ENCODE measurements around the gene SSBP3. TPM values are rescaled to one million over a fixed set of nuclear protein-coding genes. Genes with fewer than 3 reads are reported as not detected.

SSBP3 gene
- total RNA-seq, 1 experiment from 2014 or later = 13.6 TPM

DNA sequence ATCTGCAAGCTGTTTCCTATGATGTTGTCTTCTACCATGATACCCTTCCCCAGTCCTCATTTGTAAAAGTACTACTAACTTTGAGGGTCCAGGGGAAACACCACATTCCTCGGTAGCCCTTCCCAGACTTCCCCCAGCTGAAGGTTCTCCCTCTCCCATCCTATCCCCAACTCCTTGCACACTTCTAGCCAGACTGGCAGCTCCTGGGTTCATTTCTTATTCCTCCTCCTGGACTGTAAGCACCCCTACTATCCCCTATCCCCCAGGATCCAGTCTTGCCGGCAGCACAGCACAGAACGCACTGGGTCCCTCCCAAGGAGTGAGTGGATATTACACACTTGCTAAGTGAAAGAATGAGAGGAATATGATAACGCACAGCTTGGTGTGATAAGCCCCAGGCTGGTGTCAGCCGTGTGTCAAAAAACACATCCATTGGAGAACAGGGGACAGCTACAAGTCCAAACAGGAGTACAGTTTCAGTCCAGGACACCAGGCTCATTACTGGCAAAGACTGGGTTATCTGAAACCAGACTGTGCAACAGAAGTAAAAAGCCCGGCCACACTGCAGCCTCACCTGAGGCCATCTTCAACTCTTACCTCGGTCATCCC, 100.2 kb downstream of the SSBP3 start:
- no peak for DNase-seq (ENCODE audit: low spot score)

DNA sequence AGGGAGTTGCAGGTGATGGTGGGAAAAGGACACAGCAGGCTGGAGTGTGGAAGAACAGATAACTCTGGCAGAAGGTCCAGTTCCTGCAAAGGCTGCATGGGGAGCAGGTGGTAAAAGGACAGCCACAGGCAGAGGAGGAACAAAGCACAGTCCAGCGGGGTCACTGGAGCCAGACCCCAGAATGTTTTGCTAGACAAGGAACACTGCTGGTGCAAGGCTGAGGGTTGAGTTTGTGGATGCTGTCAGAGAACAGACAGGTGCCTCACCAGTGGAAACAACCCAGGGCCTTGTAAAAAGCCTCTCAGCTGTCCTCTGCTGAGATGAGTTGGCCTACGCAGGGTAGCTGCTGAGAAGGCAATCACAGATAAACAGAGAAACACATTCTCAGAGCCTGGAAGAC, 101.7 kb downstream of the SSBP3 start:
- DNase-seq (ENCODE audit: low spot score) = no peak

DNA sequence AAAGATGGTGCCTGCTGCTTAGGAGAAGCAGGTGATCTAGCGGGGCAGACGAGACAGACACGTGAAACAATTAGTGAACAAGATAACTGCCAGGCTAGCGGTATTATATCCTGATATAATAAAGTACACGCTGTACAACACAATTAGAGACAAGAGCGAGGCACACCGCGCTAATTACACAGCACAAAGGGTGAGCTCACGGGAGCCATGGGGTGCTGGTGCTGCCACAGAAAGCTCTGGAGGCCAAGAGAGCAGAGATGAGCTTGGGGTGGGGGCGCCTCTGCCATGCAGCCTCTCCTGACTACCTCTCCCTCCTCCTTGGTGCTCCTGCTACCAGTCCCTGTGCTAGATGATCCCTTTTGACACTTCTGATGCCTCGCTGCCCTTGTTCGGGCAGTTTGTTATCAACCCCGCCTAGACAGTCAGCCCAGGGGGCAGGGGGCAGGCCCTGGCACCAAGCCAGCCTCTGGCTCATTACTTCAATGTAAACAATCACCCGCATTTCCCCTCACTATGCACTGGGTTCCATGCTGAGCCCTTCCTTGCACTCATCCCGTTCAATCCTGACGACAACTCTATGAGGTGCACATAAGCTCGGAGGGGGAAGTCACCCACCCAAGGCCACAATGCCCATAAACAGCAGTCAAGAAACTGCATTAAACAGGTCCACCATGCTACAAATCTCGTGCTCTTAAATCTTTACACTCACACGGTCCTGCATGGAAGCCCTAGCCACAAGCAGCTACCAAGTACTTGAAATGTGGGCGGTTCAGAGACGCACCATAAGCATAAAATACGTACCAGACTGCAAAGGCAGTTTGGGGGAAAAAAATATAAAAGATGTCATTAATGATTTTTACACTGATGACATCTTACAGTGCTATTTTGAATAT, 103.0 kb downstream of the SSBP3 start:
- DNase-seq (ENCODE audit: low spot score) = no peak

- DNase-seq (ENCODE audit: low spot score) = no peak
These were observed 103.6 kb downstream of the SSBP3 start for GRCh38 chr1:54302549-54302948.

GRCh38 chr1:54301497-54301896, 104.7 kb downstream of the SSBP3 start:
- no peak for DNase-seq (ENCODE audit: low spot score)

- no peak for DNase-seq (ENCODE audit: low spot score)
These were observed 105.8 kb downstream of the SSBP3 start for GRCh38 chr1:54300401-54300800.

- DNase-seq (ENCODE audit: low spot score) = no peak
These were observed 107.2 kb downstream of the SSBP3 start for GRCh38 chr1:54299037-54299436.

GRCh38 chr1:54298284-54299033, 107.7 kb downstream of the SSBP3 start:
- DNase-seq (ENCODE audit: low spot score) = no peak

- no peak for DNase-seq (ENCODE audit: low spot score)
These were observed 108.5 kb downstream of the SSBP3 start for GRCh38 chr1:54297596-54298283.

DNA sequence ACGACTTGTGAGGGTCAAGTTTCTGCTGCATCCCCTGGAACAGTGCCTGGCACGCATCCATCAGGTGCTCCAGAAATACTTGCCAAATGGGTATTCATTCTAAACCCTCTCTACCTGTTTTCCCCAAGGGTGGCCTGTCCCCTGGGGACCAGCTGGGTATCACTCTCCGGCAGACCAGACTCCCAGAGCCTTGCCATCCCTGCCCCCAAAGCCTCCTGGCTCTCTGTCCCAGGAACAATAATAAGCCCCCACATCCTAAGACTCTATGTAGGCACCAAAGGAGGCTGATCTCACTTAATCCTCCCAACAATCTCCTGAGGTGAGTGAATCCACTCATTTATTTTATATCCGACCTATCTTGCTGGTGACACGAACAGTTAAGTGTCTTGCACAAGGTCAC, 109.5 kb downstream of the SSBP3 start:
- DNase-seq (ENCODE audit: low spot score) = no peak

DNA sequence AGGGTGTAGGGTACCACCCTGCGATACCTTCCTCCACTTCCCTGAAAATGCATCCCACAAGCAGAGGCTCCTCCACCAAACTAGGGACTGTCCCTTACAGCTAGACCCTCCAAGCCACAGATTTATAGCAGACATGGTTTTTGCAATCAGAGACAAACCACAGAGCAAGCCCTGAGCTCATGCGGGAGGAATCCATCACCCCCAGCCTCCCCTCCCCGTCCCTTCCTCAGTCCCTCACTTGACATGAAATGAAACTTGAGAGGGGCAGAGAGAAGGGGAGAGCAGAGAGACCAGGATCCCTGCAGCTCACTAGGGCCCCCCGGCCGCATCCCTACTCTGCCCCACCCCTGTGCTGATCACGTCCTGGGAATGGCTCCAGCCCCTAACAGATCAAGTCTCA, 111.3 kb downstream of the SSBP3 start:
- no peak for DNase-seq (ENCODE audit: low spot score)

DNA sequence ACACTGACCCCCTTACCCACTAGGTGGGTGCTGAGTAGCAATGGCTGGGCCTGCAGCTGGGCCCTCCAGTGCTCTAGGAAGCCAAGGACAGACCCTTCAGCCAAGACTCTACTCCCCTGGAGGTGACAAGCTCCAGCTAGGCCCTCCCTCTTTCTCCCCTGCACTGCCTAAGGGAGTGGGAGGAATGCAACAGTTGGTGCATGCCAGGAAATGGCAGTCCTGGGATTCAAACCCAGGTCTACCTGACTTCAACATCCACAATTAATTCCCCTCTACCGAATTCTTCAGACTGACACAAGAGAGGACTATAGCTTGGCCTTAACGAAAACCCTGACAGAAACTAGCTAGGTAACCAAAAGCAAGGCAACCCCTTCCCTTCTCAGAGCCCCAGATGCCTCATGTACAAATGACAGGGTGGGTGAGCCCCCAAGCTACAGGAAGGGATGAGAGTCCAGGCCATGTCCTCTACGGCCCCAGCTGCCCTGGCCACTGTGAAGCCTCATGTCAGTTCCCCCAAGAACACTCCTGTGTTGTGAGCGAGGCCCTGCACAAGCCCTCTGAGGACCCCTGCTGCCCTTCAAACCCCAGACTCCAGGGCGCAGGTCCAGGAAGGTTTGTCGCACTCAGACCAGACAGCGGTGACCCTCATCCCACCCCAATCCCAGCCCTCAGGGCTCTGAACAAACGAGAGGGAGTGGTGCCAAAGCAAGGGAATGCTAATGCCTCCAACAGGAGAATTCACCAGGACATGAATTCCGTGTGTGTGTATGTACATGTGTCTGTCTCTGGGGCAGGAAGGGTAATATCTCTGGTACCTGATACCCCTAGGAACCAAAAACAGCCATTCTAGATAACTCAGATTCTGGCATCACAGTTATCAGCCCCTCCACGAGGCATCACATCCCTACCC, 113.9 kb downstream of the SSBP3 start:
- DNase-seq (ENCODE audit: low spot score) = no peak

DNA sequence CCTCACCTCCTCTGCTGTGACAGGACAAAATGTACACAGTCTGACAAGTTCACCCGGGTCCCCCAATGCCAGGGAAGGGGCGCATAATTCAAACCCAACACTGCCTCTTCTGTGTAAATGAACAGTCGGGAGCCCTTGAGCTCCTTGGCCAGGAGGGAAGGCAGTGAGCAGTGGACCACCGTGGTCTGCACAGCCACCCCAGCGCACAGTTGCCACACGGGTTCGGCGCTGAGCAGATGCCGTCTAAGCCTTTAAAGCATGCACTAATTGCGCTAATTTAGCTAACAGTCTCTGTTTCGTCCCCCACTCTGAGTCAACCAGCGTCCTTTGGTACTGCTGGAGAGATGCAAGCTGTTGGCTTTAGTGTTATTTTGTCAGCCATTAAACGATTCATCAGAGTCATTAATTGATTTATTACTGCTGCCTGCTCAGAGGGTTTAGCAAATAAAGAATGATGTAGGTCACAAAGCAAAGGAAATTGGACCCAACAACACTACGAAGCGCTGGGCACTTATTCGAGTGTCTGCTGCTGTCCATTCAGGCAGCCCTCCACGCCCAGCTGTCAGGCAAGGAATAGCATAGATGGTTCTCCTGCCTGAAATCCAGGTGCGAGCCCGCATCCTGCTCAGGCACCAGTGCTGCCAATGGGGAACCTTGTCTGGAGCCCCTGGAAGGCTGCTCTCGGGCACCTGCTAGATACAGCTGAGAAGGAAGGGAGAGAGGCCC, 114.8 kb downstream of the SSBP3 start:
- DNase-seq (ENCODE audit: low spot score) = no peak

GRCh38 chr1:54290506-54291184, 115.5 kb downstream of the SSBP3 start:
- peak; percentile 50 for DNase-seq (ENCODE audit: low spot score)

DNA sequence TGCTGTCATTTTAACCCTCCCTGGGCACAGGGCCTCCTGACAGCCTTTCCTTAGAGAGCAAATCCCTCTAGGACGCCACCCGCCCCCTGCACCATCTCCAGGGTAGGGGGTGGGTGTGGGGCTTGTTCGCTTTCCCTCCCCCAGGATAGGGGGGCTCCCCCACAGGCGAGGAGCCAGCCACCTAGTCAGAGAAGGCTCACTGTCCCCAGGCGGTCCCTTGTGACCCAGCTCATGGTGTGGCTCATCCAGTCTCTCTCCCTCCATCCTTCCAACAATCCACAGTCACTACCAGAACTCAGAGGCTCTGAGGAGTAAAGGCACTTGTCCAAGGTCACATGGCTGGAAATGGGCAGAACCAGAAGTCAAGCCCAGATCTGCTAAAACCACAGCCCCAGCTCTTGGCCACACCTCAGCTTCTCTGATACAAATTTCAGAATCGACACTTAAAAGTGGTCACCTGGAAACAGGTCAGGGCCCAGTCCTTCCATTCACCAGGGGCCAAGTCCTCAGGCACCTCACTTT, 116.4 kb downstream of the SSBP3 start:
- no peak for DNase-seq (ENCODE audit: low spot score)

- DNase-seq (ENCODE audit: low spot score) = peak; percentile 38
These were observed 118.4 kb downstream of the SSBP3 start for GRCh38 chr1:54287801-54288211.

DNA sequence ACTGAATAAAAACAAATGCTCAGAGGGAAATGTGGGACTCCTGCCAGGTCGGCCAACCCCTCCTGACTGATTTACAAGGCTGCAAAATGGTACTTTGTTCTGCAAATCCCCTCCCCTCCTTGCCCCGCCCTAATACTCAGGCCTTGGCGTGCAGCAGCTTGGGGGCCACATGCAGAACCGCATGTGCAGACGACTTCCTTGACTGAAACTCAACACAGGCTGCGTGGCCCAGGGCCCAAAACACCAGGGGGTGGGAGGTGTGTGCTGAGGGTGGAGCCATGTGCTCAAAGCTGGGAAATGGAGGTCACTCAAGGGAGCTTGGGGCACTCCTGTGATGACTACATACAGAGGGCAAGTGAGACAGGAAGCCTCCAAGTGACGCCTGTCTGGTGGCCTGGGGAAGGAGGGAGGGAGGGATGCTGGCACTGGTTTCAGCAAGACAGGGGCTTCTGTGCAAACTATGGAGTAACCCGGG, 119.0 kb downstream of the SSBP3 start:
- DNase-seq (ENCODE audit: low spot score) = peak; percentile 99

- DNase-seq (ENCODE audit: low spot score) = no peak
These were observed 120.3 kb downstream of the SSBP3 start for GRCh38 chr1:54285815-54286345.
